Transverse colon (tissue), 4 donors: ENCODE results near the gene TCF7.

Experiments used
- EP300 ChIP-seq: sonication (generic); formaldehyde crosslinking; IDR thresholded peaks from one replicate; pipeline ENCODE4 v1.6.1; 2017; ENCODE audit warnings: antibody characterized with exemption, low read depth
- POLR2A ChIP-seq: fragments of 450-650 bp; IDR thresholded peaks from one replicate; pipeline ENCODE4 v1.6.1; 2016; ENCODE audit warnings: antibody characterized with exemption, mild to moderate bottlenecking, moderate library complexity
- POLR2AphosphoS5 ChIP-seq, 3 donors: sonication (generic); formaldehyde crosslinking; IDR thresholded peaks; one replicate each; pipeline ENCODE4 v1.6.1; 2016; ENCODE audit warnings: antibody characterized with exemption in 3 of 3
- TF ChIP-seq, protein P1 (sequence below), 5 experiments: fragments of 200-600 bp in 3 of 5; fragments of 450-650 bp in 2 of 5; sonication (generic) in 3 of 5; IDR thresholded peaks; 1 replicate in 2 of 5; 2 replicates in 3 of 5; pipeline ENCODE4 v1.5.1; 2016 to 2017; ENCODE audit warnings: antibody characterized with exemption in 5 of 5, inconsistent platforms in 3 of 5, mild to moderate bottlenecking in 2 of 5, moderate library complexity in 1 of 5

GRCh38 chr5:134142052-134142451 is 27.6 kb downstream of the TCF7 start:
- TF ChIP-seq, protein P1, sequence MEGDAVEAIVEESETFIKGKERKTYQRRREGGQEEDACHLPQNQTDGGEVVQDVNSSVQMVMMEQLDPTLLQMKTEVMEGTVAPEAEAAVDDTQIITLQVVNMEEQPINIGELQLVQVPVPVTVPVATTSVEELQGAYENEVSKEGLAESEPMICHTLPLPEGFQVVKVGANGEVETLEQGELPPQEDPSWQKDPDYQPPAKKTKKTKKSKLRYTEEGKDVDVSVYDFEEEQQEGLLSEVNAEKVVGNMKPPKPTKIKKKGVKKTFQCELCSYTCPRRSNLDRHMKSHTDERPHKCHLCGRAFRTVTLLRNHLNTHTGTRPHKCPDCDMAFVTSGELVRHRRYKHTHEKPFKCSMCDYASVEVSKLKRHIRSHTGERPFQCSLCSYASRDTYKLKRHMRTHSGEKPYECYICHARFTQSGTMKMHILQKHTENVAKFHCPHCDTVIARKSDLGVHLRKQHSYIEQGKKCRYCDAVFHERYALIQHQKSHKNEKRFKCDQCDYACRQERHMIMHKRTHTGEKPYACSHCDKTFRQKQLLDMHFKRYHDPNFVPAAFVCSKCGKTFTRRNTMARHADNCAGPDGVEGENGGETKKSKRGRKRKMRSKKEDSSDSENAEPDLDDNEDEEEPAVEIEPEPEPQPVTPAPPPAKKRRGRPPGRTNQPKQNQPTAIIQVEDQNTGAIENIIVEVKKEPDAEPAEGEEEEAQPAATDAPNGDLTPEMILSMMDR (IDR thresholded peaks at IDR 0.05) = no peak
- no peak for TF ChIP-seq POLR2A
- no peak for TF ChIP-seq EP300
- TF ChIP-seq POLR2AphosphoS5 (IDR thresholded peaks at IDR 0.05) = no peak
